22Rv1 (cell line): Measurements from ENCODE around the gene STRN4.
"Not testable (repeated sequence)": the region's sequence is repeated elsewhere in the genome, so short reads cannot be mapped to it uniquely, and the experiment has no call there.

Source experiments
- H3K27ac ChIP-seq: fragments of 450-650 bp; 2 replicates; pipeline ENCODE4 v1.5.1; 2017
- ZFX ChIP-seq: fragments of 450-650 bp; IDR thresholded peaks from 2 replicates; pipeline ENCODE4 v1.6.1; 2017; ENCODE audit warnings: antibody characterized with exemption, borderline replicate concordance
- TF ChIP-seq, protein P1 (sequence below): fragments of 450-650 bp; IDR thresholded peaks from 2 replicates; pipeline ENCODE4 v1.5.1; 2017; ENCODE audit warnings: mild to moderate bottlenecking

STRN4 gene

GRCh38 chr19:46762245-46762890 is 16.1 kb upstream of the STRN4 start:
- no peak overlapping the region for H3K27ac ChIP-seq
- TF ChIP-seq, protein P1, sequence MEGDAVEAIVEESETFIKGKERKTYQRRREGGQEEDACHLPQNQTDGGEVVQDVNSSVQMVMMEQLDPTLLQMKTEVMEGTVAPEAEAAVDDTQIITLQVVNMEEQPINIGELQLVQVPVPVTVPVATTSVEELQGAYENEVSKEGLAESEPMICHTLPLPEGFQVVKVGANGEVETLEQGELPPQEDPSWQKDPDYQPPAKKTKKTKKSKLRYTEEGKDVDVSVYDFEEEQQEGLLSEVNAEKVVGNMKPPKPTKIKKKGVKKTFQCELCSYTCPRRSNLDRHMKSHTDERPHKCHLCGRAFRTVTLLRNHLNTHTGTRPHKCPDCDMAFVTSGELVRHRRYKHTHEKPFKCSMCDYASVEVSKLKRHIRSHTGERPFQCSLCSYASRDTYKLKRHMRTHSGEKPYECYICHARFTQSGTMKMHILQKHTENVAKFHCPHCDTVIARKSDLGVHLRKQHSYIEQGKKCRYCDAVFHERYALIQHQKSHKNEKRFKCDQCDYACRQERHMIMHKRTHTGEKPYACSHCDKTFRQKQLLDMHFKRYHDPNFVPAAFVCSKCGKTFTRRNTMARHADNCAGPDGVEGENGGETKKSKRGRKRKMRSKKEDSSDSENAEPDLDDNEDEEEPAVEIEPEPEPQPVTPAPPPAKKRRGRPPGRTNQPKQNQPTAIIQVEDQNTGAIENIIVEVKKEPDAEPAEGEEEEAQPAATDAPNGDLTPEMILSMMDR: no peak
- TF ChIP-seq ZFX: no peak

DNA sequence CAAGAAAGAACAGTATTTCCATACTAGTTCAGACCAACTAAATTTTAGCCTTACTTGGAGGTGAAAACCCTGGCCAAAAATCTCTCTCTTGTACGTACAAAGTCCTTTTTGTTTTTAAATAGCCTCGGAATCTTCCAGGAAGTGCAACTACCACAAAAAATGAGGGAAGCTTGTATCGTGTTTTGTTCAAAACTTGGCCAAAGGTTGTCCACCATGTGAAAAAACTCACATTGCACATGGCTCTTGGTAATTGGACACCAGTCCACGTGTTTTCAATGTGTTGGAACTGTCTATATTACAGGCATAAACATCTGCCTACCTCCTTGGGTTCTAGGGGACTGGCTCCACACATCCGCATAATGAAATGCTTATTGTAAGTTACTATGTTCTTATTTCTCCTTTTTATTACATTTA is 15.2 kb upstream of the STRN4 start:
- TF ChIP-seq ZFX: no peak
- TF ChIP-seq, protein P1: no peak
- H3K27ac ChIP-seq: no peak overlapping the region

- H3K27ac ChIP-seq: not testable (repeated sequence)
Observed at GRCh38 chr19:46760897-46761296, 14.6 kb upstream of the STRN4 start.

DNA sequence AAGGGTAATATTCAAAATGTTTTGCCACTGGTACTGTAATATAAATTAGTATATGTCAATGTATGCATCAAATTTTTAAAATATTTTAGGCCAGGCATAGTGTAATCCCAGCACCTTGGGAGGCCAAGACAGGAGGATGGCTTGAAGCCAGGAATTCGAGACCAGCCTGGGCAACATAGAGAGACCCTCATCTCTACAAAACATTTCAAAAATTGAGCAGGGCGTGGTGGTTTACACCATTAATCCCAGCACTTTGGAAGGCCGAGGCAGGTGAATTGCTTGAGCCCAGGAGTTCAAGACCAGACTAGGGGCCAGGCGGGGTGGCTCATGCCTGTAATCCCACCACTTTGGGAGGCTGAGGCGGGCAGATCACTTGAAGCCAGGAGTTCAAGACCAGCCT is 14.1 kb upstream of the STRN4 start:
- TF ChIP-seq, protein P1: no peak
- no peak overlapping the region for H3K27ac ChIP-seq

GRCh38 chr19:46759817-46760333 is 13.6 kb upstream of the STRN4 start:
- TF ChIP-seq, protein P1: no peak
- no peak for TF ChIP-seq ZFX
- no peak overlapping the region for H3K27ac ChIP-seq

DNA sequence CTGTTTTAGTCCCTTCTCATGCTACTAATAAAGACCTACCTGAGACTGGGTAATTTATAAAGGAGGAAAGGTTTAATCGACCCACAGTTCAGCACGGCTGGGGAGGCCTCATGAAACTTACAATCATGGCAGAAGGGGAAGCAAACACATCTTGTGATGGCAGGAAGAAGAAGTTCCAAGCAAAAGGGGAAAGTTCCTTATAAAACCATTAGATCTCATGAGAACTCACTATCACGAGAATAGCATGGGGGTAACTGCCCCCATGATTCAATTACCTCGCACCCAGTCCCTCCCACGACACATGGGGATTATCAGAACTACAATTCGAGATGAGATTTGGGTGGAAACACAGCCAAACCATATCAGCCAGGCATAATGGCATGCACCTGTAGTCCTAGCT is 13.0 kb upstream of the STRN4 start:
- TF ChIP-seq ZFX: no peak
- TF ChIP-seq, protein P1: no peak
- H3K27ac ChIP-seq: no peak overlapping the region

GRCh38 chr19:46756544-46756888 is 10.3 kb upstream of the STRN4 start:
- TF ChIP-seq, protein P1: no peak
- no peak for TF ChIP-seq ZFX
- H3K27ac ChIP-seq: no peak overlapping the region
